GM12872 (cell line): Measurements from ENCODE around the gene MALRD1.

Source experiments
- CTCF ChIP-seq: IDR thresholded peaks from 3 replicates; pipeline ENCODE4 v1.5.1; 2011; ENCODE audit warnings: low read depth, mild to moderate bottlenecking, low read length, moderate library complexity; ENCODE audit not compliant: insufficient read depth

MALRD1 gene

DNA sequence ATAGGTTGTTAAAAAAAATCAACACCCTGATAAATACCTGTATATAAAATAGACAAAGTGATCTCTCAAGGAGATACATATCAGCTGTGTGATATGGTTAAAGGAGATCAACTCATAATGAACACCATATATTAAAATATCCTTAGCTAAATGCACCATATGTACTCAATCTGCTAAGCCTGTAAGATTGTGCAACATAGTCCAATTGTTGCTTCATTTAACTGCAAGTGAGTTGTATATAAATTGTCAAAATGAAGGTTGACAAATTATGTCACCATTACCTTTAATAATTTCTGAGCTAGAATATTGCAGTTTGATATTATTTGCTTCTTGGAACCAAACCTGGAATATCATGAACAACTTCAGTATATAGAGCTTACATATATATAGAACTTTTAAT lies 283.7 kb downstream of the MALRD1 start:
- TF ChIP-seq CTCF, result no peak

DNA sequence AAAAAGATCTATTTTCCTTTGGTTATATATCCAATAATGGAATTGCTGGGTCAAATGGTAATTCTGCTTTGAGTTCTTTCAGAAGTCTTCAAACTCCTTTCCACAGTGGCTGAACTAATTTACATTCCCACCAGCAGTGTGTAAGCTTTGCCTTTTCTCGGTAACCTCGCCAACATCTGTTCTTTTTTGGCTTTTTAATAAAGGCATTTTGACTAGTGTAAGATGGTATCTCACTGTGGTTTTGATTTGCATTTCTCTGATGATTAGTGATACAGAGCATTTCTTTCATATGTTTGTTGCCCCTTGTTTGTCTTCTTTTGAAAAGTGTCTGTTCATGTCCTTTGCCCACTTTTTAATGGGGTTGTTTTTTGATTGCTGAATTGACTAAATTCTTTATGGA lies 285.0 kb downstream of the MALRD1 start:
- TF ChIP-seq CTCF, result no peak

DNA sequence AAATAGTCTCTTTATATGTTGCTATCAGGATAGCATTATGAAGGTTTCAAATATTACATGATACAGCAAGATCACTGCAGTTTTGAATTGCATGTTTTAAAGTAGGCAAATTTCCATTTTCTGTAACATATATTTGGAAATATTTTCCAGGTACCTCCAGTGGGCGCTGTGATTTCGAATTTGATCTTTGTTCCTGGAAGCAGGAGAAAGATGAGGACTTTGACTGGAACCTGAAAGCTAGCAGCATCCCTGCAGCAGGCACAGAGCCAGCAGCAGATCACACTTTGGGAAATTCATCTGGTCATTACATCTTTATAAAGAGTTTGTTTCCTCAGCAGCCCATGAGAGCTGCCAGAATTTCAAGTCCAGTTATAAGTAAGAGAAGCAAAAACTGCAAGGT lies 299.0 kb downstream of the MALRD1 start:
- no peak for TF ChIP-seq CTCF

- TF ChIP-seq CTCF, result no peak
These were observed 318.6 kb downstream of the MALRD1 start for GRCh38 chr10:19367176-19367575.

- TF ChIP-seq CTCF, result no peak
These were observed 325.4 kb downstream of the MALRD1 start for GRCh38 chr10:19373988-19374387.

- TF ChIP-seq CTCF, result no peak
These were observed 337.3 kb downstream of the MALRD1 start for GRCh38 chr10:19385846-19386450.

DNA sequence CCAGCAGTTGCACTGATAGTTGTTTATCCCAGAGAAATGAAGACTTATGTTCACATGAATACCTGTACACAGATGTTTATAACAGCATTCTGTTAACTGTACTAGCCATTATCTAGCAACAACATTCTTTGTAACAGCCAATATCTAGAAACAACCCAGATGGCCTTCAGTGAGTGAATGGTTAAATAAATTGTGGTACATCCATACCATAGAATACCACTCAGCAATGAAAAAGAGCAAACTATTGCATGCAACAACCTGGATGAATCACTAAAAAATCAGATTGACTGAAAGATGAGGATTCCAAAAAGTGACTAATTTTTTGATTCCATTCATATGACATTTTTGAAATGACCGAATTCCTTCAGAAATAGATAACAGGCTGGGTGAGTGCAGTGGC lies 360.3 kb downstream of the MALRD1 start:
- no peak for TF ChIP-seq CTCF
